Stimulated activated naive CD8-positive, alpha-beta T cell treated with anti-CD3 and anti-CD28 coated beads, Interleukin-15, amount 100 ng/mL, for 72 hours (primary cell): ENCODE data around the gene KAT7.
A peak's percentile ranks its signal among the peaks of the same experiment; 100 is the strongest.

Source experiments
- ATAC-seq: fragments of 150-1000 bp; cut with Tn5 transposase; 2 replicates; pipeline ENCODE4 v1.10.0; 2021; ENCODE audit warnings: mild to moderate bottlenecking, moderate library complexity
- DNase-seq, 2 donors: peaks; one replicate each; pipeline ENCODE4 v3.0.0; 2021 to 2022
- H3K27ac Mint-ChIP-seq, 2 donors: one replicate each; pipeline ENCODE4 v1.8.0; 2022; ENCODE audit warnings: mild to moderate bottlenecking in 2 of 2, mixed read lengths in 2 of 2, moderate library complexity in 2 of 2
- H3K27me3 Mint-ChIP-seq: one replicate; pipeline ENCODE4 v1.8.0; 2022; ENCODE audit warnings: mixed read lengths
- H3K4me1 Mint-ChIP-seq: one replicate; pipeline ENCODE4 v1.8.0; 2022; ENCODE audit warnings: mild to moderate bottlenecking, mixed read lengths
- H3K4me3 Mint-ChIP-seq, 2 donors: one replicate each; pipeline ENCODE4 v1.8.0; 2022; ENCODE audit warnings: mild to moderate bottlenecking in 2 of 2, mixed read lengths in 2 of 2, moderate library complexity in 1 of 2
- H3K9me3 Mint-ChIP-seq, 2 donors: one replicate each; pipeline ENCODE4 v1.8.0; 2022; ENCODE audit warnings: mixed read lengths in 2 of 2

KAT7 gene

DNA sequence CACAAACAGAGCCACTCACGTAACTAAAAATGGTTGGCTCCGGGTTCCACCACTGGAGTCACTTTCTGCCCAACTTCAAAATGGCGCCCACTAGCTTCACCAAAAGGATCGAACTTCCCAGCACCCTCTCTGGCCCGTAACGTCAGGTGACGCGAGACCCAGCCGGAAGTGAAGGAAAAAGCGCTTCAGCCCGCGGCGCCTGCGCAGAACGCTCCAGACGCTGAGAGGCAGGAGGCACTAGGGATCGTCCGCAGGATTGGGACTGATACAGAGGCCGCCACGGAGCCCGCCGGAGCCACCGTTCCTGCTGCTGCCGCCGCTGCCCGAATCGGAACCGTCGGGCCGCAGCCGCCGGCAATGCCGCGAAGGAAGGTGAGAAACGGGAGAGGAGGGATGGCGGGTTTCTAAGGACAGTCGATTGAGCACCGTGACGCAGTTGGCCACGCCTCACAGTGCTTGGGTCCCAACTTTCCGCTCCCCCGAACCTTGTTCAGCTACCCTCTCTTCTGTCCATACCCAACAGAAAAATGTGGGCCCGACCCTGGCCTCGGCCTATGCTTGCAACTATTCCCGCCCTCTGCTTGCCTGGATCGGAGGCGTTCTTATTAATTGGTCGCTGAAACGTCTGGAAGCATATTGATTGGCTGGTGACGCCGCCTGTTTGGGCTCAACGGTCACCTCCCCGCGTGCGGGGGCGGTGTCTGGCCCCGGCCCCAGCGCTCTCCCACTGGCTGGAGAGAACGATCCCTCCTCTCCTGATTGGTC lies at the start of gene KAT7:
KAT7 (plus strand) TSS at position 204 of the 765 bp plus-strand sequence; CDS start at position 358, 154 bp downstream.
- Mint-ChIP-seq H3K4me3 (peak within 1 kb of the TSS; percentile 80 to 98), H3K27ac (peak within 1 kb of the TSS; percentile 100), H3K27me3 (no peaks in the 10 kb centered on the region), H3K4me1 (peaks cover 61% of the 10 kb centered on the region), H3K9me3 (no peaks in the 10 kb centered on the region)
- DNase-seq: peak; percentile 99
- peak; percentile 93 for ATAC-seq

DNA sequence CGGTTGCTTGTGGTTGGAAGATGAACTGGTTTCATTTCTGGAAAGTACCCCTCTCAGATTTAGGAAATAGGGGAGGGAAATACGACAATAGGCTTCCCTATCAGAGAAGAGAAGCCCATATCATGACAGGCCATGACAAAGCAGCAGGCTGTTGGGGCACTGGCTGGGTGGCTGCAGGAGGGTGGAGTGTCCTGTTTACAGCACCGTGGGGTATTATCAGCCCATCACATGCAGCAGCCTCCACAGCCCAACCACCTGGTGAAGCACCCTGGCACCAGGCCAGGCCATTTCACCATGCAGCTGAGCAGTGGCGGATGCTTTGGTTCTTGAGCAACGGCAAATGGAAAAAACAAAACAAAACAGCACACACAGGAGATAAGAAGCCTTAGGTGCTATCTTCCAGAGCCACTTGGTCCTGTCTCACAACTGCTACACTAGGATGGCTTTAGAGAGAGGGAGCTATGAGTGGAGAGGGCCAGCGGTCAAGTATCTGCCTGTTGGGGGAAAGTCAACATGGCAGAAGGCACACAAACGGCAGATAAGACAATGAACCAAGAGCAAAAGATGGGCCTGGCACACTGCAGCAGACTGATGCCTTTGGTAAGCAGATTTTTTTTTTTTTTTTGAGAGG lies 48.7 kb upstream of the KAT7 start:
- Mint-ChIP-seq H3K4me3 (peak overlapping the region; percentile 95 to 98), H3K27me3 (no peaks in the 10 kb centered on the region), H3K27ac (peak overlapping the region; percentile 98 to 100), H3K9me3 (no peaks in the 10 kb centered on the region), H3K4me1 (peaks cover 85% of the 10 kb centered on the region)
- DNase-seq: peak; percentile 80 to 92
- ATAC-seq: peak; percentile 99

DNA sequence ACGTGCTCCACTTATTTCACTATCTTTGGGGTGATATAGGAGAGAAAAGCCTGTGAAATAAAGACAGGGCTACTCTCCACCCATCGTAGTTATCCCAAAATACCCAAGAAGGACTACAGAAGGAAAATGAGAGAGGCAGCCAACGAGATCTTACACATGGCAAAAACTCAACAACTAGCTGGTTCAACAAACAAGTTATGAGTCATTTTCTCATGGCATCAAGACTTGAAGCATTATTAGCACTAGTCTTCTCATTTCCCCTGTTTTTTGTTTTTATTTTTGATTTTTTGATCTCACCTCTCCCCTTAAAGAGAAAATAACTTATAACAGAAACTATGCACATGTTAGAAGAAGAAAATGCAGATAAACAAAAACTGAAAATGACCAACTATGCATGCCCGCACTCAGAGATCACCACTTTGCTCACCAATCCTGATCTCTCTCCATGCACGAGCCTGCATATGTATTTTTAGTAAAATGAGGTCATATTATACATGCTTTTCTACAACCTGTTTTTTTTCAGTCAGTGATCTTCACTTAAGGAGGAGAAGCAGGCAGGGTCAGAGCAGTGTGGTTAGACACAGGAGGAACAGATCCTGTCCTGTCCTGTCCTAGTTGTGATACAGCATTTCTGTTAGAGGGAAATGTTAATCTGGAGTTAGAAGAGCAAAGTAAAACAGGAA lies 47.3 kb upstream of the KAT7 start:
- Mint-ChIP-seq H3K9me3 (peaks cover 0 to 5% of the 10 kb centered on the region in 2 donors), H3K4me1 (peaks cover 99% of the 10 kb centered on the region), H3K4me3 (peak overlapping the region; percentile 95 to 98), H3K27me3 (no peaks in the 10 kb centered on the region), H3K27ac (peak overlapping the region; percentile 68 to 100)
- ATAC-seq (no peak), DNase-seq (no peak)

DNA sequence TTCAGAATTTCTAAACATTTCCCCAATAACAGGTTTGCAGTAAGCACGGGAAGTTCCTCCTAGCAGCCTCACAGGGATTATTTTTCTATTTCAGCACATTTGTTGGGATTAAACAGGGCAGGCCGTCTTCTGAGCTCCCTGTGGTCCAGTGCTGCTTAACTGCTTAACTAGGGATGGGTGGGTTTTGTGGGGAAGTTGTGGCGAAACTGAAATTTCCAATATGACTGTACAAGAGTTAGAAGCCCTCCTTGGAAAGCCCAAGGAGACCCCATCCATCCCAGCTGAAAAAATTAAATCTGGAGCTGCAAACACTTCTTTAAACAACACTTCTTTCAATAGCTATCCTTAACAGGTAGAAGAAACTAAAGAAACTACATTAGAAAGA lies 46.8 kb upstream of the KAT7 start:
- DNase-seq: no peak
- H3K4me3 Mint-ChIP-seq: peak overlapping the region; percentile 95 to 98
- H3K4me1 Mint-ChIP-seq: peaks cover 99% of the 10 kb centered on the region
- H3K27ac Mint-ChIP-seq: peak overlapping the region; percentile 42 to 68
- no peak for ATAC-seq
- peaks cover 0 to 5% of the 10 kb centered on the region in 2 donors for H3K9me3 Mint-ChIP-seq
- H3K27me3 Mint-ChIP-seq: no peaks in the 10 kb centered on the region

DNA sequence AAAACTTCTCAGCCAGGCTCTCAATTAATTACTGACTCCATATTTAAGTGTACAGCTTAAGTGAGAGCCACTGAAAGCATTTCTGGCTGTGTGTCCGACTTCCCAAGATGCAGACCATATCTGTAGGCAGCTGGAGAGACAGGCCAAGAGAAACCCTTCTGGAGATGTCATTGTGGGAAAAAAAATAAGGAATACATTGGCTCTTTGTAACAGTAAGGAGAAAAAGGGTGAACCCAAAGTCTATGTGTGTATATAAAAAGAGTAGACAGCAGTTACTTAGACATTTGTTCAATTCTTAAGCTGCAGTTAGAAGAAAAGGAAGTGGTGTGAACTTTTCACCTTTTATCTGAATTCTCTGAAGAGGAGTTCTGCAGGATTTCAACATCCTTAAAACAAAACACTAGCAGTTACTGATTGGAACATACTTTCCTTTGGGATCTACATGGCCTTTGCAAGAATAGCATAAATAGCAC lies 46.3 kb upstream of the KAT7 start:
- H3K27me3 Mint-ChIP-seq: no peaks in the 10 kb centered on the region
- H3K27ac Mint-ChIP-seq: peak overlapping the region; percentile 42 to 50
- H3K9me3 Mint-ChIP-seq: peaks cover 0 to 5% of the 10 kb centered on the region in 2 donors
- DNase-seq (no peak), ATAC-seq (no peak)
- peak overlapping the region; percentile 95 to 98 for H3K4me3 Mint-ChIP-seq
- H3K4me1 Mint-ChIP-seq: peaks cover 99% of the 10 kb centered on the region

DNA sequence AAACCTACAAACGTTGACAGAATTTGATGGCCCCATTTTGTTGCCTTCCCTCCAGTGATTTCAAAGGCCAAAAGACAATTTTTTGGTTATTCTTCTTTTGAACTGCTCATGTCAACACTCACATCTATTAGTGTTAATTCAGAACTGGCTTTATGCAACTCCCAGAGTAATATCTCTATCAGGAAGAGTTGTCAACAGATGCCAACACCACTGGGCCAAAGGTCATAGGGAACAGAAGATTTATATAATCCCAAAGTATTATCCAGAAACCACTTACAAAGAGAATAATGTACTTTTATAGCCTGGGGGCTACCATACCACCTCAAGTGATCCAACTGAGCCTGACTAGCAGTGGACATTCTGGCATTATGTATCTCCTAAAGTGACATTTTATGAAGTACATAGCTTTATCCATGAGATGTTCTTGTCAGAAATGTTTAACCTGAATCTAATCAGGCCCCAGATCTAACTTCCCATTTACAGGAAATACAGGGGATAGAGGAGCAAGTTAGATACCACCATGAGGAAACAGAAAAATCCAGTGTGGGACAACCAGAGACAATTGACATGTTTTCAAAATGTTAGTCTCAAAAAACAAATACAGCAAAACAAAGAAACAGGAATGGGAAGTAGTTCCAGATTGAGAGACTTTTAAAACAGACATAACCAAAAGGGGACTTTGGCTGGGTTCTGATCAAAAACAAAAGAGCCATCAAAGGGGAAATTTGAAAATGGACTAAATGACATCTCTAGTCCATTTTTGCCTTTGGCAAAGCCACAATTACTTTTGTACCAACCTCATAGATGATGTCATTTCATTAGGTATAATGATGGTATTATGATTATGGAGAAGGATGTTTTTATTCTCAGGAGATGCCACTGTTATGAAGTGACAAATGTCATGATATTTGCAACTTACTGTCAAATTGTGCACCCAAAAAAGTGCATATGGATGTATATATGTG lies 43.0 kb upstream of the KAT7 start:
- peak overlapping the region; percentile 83 to 85 for H3K4me3 Mint-ChIP-seq
- DNase-seq (no peak), ATAC-seq (no peak)
- H3K27me3 Mint-ChIP-seq: no peaks in the 10 kb centered on the region
- H3K9me3 Mint-ChIP-seq: peaks cover 0 to 5% of the 10 kb centered on the region in 2 donors
- H3K4me1 Mint-ChIP-seq: peaks cover 98% of the 10 kb centered on the region
- peak overlapping the region; percentile 78 to 79 for H3K27ac Mint-ChIP-seq

DNA sequence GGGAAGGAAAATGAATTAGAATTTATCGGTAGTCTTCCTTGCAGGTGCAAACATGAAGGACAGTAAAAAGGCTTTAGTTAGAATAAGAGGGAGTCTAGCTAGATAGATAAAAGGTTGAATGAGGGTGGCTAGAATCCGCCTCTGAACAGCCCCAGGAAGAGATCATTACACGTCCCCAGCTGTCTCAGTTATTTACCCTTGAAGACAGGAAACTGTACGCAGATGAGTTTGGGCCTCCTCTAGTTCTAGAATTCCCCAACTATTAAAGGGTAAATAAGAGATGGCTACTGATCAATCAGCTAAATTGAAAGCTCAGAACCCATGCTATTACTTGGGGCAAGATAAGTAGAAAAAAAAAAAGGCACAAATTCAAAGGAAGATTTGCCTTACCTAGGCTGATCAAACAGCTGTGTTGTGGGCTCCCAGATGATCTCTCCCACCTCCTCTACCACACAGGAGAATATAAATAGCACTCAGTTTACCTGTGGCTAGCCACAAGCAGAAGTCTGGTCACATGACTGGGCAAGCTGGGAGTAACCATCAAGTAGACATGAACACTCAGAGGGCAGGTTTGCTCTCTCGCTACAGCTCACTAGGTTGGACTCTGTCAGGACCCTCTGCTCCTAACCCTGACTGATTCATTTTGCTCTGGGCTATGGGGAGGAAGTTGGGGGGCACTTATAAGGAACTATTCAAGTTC lies 41.5 kb upstream of the KAT7 start:
- DNase-seq (peak in 1 of 2 donors; percentile 30), ATAC-seq (peak; percentile 55)
- Mint-ChIP-seq H3K9me3 (peaks cover 0 to 5% of the 10 kb centered on the region in 2 donors), H3K27ac (peak overlapping the region; percentile 95 to 96), H3K4me1 (peaks cover 92% of the 10 kb centered on the region), H3K27me3 (no peaks in the 10 kb centered on the region), H3K4me3 (peak overlapping the region; percentile 83 to 85)

DNA sequence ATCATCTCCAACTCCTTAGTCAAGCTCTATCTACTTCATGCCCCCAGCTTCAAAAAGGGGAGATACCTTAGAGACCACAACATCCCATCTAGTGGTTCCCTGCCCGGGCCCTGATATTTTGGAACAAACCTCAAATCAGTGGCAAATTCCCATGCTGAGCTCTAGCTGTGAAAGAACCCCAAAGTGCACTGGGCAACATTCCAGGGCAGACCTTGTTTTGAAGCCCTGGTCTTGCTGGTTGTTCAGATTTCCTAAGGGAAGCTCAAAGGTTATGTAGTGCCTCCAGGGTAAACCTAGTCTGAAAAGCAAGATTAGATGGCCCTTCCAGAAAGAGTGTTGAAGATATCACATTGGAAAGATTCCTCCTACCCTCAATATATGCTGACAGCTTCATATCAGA lies 40.8 kb upstream of the KAT7 start:
- ATAC-seq (no peak), DNase-seq (no peak)
- Mint-ChIP-seq H3K4me3 (peak overlapping the region; percentile 83 to 85), H3K4me1 (peaks cover 92% of the 10 kb centered on the region), H3K27ac (peak overlapping the region; percentile 82 to 86), H3K27me3 (no peaks in the 10 kb centered on the region), H3K9me3 (peaks cover 0 to 5% of the 10 kb centered on the region in 2 donors)

DNA sequence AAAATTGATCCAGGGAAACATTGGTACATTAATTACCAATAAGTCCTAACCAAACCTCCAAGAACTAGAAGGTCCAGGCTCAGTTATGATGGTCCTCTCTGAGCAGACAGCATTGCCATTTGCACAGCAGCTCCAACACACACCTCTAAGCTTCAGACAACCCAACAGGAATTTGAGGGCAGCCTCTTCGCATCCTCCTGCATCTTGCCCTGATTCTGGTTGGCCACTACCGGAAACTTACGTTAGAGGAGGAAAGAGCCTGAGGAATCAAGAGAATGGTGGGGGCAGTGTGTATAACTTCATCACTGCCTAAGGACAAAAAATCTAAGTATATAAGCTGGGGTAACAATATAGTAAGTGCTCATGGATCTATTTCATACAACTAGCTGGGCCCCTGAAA lies 40.3 kb upstream of the KAT7 start:
- peaks cover 92% of the 10 kb centered on the region for H3K4me1 Mint-ChIP-seq
- DNase-seq: no peak

DNA sequence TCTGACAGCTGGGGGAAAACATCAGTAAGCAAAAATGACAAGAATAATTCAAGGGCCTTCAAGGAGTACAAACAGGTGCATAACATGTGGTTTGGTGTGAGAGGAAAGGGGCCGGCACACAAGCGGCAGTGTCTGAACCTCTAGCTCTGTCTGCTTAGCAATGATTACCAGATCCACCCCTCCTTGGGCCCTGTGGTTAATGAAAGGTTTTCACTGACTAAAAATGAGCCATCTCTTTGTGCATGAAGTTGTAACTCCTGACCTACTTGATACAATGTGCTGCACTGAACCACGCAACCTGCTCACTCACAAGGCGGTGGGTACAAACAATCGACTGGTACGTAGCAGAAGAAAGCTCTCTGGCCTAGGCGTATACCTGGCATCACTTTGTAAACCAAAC lies 39.7 kb upstream of the KAT7 start:
- Mint-ChIP-seq H3K27ac (peak overlapping the region; percentile 90 to 92), H3K4me3 (peak overlapping the region; percentile 62), H3K4me1 (peaks cover 94% of the 10 kb centered on the region), H3K9me3 (peaks cover 0 to 5% of the 10 kb centered on the region in 2 donors), H3K27me3 (no peaks in the 10 kb centered on the region)
- DNase-seq (peak; percentile 77 to 83), ATAC-seq (peak; percentile 95)

More for the DNA sequence above, 40.3 kb upstream of the KAT7 start:
- ATAC-seq: no peak
- Mint-ChIP-seq H3K27ac (peak overlapping the region; percentile 85), H3K9me3 (peaks cover 0 to 5% of the 10 kb centered on the region in 2 donors), H3K4me3 (peak overlapping the region; percentile 62), H3K27me3 (no peaks in the 10 kb centered on the region)

DNA sequence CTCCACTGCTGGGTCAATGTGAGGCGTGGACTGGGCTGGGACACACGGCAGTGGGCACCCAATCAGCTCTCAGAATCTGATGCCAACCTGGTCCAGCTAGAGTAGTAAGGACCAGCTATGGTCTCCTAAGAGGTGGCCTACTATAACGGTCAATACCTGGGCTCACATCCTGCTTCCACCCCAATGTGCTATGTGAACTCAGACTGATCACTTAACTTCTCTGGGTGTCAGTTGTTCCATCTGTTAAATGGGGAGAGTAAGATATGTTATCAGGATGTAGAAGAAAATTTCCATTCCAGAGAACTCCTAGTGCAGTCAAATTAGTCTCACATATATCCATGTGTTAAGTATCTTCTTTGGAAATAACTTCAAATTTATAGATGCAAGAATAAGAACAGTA lies 38.8 kb upstream of the KAT7 start:
- H3K27ac Mint-ChIP-seq: peak overlapping the region in 1 of 2 donors; percentile 92
- H3K4me3 Mint-ChIP-seq: peak overlapping the region in 1 of 2 donors; percentile 21
- ATAC-seq (no peak), DNase-seq (no peak)
- H3K27me3 Mint-ChIP-seq: no peaks in the 10 kb centered on the region
- peaks cover 94% of the 10 kb centered on the region for H3K4me1 Mint-ChIP-seq
- peaks cover 0 to 5% of the 10 kb centered on the region in 2 donors for H3K9me3 Mint-ChIP-seq

DNA sequence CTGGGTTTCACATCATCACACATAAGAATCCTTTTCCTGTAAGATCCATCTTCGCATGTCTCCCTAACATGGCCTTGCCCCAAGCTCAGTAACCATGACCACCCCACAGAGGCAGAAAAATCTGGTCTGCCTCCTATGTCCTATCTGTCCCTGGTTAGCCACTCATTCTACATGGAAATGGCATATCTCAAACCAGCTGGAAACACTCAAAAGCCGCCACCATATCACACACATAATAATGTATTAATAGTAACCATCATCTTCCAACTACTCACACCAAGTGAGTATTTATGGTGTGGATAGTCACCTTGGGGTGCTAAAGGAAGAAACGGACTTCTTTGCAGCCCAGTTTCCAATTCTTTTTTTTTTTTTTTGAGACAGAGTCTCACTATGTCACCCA lies 36.0 kb upstream of the KAT7 start:
- peak overlapping the region in 1 of 2 donors; percentile 42 for H3K27ac Mint-ChIP-seq

DNA sequence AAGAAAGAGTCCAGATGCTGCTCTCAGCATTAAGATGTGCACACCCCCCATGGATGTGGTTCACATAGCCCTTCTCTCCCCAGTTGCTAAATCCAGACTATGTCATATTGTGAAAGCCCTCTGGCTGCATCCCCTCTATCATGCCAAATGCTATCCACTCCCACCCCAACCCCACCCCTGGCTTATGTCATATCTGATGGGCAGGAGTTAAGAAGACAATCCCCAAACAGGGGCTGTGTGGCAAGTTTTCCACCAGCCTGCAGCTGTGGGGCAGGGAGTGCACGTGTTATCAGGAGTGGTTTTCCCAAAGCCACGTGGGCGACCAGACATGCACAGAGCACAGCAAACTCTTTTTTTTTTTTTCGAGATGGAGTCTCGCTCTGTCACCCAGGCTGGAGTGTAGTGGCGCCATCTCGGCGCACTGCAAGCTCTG lies 34.5 kb upstream of the KAT7 start:
- no peak overlapping the region for H3K4me3 Mint-ChIP-seq
- DNase-seq: no peak
- H3K9me3 Mint-ChIP-seq: no peaks in the 10 kb centered on the region
- peaks cover 90% of the 10 kb centered on the region for H3K4me1 Mint-ChIP-seq
- no peak overlapping the region for H3K27ac Mint-ChIP-seq
- no peak for ATAC-seq
- no peaks in the 10 kb centered on the region for H3K27me3 Mint-ChIP-seq

More for the DNA sequence above, 36.0 kb upstream of the KAT7 start:
- no peak for DNase-seq
- no peaks in the 10 kb centered on the region for H3K27me3 Mint-ChIP-seq
- no peaks in the 10 kb centered on the region for H3K9me3 Mint-ChIP-seq
- no peak overlapping the region for H3K4me3 Mint-ChIP-seq
- peaks cover 94% of the 10 kb centered on the region for H3K4me1 Mint-ChIP-seq
- no peak for ATAC-seq

DNA sequence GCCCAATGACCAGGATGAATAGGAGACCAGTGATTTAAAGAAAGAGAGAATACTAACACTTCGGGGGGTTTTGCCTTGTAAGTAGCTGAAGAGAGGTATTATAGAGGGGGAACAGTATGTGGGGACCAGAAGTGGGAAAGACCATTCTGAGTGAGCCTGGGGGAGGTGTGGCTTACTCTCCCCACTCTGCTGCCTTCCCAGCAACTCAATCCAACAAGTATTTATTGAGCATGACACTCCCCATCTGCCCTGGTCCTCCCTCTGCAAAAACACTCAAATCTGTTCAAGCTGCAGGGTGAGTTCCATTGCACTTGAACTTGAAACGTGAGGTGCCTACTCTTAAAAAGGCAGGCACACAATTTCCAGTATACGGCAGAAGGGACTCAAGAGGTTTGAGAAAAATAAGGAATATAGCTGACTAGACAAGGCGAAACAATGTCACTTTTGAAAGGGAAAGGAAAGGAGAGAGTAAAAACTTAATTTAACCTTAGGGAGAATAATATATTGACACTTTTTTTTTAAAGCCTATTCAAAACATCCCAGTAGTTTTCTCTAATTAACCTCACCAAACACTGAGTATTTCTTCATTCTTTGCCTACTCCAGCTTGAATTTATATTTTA lies 32.7 kb upstream of the KAT7 start:
- no peaks in the 10 kb centered on the region for H3K9me3 Mint-ChIP-seq
- DNase-seq (no peak), ATAC-seq (no peak)
- H3K27ac Mint-ChIP-seq: peak overlapping the region; percentile 56 to 84
- peaks cover 91% of the 10 kb centered on the region for H3K4me1 Mint-ChIP-seq
- H3K27me3 Mint-ChIP-seq: no peaks in the 10 kb centered on the region
- no peak overlapping the region for H3K4me3 Mint-ChIP-seq
